Measurements from ENCODE around the gene JUNB.

Gene JUNB

GRCh38 chr19:12791345-12792050 lies at the start of gene JUNB:
TSS of gene JUNB (plus strand) at chr19:12791486. CDS start at chr19:12791772, 286 bp downstream.
- DNase-seq = peak; percentile 99

DNA sequence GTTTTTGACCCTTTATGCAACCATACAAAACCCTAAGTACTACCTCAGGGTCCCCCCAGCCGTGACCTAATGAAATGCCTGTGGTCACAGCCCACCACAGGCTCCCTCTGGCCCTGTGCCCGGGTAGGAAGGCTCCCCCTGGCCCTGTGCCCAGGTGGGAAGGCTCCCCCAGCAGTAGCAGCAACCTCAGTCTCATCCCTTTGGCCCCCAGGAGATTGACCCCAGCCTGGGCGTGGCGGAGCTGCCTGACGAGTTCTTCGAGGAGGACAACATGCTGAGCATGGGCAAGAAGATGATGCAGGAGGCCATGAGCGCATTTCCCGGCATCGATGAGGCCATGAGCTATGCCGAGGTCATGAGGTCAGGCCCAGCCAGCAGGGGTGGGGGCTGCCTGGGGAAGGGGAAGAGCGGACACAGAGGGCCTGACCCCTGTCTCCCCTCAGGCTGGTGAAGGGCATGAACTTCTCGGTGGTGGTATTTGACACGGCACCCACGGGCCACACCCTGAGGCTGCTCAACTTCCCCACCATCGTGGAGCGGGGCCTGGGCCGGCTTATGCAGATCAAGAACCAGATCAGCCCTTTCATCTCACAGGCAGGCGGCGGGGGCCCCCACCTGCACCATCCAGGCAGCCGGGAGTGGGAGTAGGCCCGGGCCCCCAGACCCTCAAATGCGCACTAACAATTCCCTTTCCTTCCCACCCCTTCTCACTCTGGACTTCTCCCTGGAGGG lies 46.0 kb upstream of the JUNB start:
- DNase-seq = no peak

GRCh38 chr19:12748489-12748888 lies 42.8 kb upstream of the JUNB start:
- DNase-seq = no peak

DNA sequence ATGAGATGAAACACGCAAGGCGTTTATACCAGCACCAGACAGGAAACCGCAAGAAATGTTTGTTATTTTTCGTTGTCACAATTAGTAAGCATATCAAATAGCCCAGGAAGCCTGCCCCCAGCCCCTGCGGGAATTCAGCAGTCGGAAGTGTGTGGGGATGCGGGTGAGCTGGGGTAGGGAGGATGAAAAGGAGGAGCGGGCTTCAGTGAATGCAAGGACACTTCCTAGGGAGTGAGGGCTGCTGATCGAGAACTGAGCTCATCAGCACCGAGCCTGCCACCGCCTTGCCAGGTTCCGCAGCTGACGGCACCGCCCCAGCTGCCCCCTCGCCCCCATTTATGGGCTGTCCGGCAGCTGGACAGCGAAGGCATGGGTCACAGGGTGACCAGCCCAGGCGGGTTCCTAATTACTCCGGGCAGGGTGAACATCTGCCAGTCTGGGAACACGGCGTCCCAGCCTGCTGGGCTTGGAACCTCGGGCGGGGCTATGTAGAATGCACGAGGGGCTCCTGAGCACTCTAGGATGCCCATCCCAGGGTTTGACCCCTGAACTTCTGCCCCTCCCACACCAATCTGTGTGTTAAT lies 41.3 kb upstream of the JUNB start:
- DNase-seq = no peak

- DNase-seq = no peak
These were observed 40.4 kb upstream of the JUNB start for GRCh38 chr19:12750851-12751250.

DNA sequence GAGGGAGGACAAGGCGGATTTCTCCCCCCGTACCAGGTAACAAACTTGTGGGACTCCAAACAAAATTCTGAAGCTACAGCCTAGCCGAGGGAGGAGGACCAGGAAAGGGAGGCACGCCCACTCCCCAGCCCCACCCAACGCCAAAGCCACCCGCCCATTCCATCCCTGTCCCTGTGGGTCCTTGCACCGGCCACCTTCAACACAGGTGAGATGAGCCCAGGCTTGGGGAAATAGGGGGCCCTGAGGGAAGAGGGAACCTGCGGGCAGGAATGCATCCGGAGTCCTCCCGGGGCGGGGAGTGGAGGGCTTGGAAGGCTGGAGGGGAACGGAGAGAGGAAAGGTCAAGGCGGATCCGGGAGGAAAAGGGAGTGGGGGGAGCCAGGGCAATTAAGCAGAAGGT lies 39.7 kb upstream of the JUNB start, which contains the start of gene BEST2:
BEST2 (plus strand) TSS at position 157 of the 400 bp plus-strand sequence. CDS start 802 bp downstream, outside the sequence.
- no peak for DNase-seq

- DNase-seq = no peak
These were observed 39.1 kb upstream of the JUNB start for GRCh38 chr19:12752056-12752781.

DNA sequence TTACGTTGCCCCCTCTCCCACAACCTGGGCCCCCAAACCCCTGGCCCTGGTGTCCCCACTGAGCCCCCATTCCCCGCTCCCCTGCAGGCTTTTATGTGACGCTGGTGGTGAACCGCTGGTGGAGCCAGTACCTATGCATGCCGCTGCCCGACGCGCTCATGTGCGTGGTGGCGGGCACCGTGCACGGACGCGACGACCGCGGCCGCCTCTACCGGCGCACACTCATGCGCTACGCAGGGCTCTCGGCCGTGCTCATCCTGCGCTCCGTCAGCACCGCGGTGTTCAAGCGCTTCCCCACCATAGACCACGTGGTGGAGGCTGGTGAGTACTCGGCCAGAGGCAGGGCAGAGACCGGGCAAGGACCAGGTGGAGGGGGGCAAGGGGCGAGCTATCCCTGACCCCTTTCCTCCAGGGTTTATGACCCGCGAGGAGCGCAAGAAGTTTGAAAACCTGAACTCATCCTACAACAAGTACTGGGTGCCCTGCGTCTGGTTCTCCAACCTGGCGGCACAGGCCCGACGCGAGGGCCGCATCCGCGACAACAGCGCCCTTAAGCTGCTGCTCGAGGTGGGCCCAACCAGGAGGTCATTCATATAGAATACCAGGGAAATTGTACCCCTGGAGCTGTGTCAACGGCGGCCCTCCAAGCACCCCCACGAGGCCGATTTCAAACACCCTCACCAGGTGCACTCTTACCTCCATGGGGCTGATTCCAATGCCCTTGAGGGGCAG lies 36.7 kb upstream of the JUNB start:
- no peak for DNase-seq

GRCh38 chr19:12756150-12756883 lies 35.0 kb upstream of the JUNB start:
- no peak for DNase-seq

DNA sequence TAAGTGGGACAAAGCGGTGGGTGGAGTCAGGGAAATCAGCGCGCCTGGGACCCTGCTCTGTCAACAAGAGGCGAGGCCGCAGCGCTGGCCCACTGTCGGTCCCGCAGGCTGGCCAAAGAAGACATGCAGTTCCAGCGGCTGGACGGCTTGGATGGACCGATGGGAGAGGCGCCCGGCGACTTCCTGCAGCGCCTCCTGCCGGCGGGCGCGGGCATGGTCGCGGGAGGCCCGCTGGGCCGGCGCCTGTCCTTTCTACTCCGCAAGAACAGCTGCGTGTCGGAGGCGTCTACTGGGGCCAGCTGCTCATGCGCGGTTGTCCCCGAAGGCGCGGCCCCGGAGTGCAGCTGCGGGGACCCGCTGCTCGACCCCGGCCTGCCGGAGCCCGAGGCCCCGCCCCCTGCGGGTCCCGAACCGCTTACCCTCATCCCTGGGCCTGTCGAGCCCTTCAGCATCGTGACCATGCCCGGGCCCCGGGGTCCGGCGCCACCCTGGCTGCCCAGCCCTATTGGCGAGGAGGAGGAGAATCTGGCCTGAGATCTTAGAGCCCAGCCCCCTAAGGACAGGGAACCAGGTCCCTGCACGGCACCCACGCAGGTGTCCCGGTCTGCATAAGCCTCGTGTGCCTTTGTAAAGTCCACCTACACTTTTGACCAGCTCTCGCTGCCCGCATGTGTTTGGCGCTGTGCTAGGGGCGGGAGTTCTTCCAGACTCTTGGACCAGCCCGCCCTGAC lies 33.6 kb upstream of the JUNB start:
- peak; percentile 65 for DNase-seq

GRCh38 chr19:12759686-12760085 lies 31.6 kb upstream of the JUNB start:
- no peak for DNase-seq

DNA sequence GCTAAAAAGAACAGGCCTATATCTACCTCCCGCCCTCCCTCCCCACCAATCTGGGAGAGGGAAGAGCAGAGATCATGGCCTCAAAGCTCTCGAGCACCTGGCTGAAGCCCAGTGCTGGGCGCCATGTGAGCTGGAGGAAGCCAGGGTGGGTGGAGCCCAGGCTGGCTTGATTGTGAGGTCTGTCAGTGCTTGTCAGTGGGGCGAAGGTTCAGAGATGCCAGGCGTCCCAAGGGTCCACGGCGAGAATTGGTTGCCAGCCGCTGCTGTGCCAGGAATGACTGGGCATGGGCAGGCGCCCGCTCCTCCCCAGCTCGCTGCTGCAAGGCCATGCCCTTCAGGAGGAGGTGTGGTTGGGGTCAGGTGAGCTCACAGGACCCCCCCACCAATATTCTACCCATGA lies 28.2 kb upstream of the JUNB start:
- no peak for DNase-seq

GRCh38 chr19:12764698-12765097 lies 26.6 kb upstream of the JUNB start:
- DNase-seq = no peak

- DNase-seq = peak; percentile 80
These were observed 25.2 kb upstream of the JUNB start for GRCh38 chr19:12766051-12766521.

DNA sequence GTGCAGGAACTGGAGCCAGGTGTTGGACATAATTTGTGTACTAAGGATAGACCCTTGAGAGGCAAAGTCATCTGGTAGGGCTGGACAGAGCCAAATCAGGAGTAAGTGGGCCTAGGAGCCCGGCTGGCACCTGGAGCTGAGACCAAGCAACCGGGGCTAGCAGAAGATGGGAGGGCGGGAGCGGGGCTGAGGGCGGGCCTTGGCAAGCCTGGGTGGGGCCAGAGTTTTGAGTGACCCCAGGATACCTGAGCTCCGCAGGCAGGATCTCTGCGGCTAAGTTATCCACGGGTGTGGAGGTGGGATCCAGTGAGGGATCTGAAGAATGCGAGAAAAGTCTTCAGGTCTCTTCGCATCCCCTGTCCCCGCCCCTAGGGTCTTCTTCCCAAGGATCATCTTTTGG lies 24.1 kb upstream of the JUNB start:
- no peak for DNase-seq

GRCh38 chr19:12767666-12768065 lies 23.6 kb upstream of the JUNB start:
- no peak for DNase-seq

DNA sequence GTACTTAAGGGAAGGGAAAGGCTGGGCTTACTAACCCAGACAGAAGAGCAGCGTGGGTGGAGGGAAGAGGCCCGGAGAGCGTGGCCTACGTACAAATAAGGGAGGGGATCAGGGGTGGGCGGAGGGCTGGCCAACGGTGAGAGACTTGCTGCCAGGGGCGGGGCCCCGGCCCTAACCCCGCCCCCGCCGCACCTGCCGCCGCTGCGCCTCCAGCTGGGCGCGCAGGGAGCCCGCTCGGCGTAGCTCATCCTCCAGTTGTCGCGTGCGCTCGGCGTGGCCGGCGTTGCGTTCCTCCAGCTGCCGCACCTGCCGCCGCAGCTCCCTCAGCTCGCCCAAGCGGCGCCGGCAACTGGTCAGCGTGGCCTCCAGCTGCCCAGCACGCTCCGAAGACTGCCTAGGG lies 21.6 kb upstream of the JUNB start:
- DNase-seq = peak; percentile 76

- DNase-seq = no peak
These were observed 20.4 kb upstream of the JUNB start for GRCh38 chr19:12770922-12771321.

DNA sequence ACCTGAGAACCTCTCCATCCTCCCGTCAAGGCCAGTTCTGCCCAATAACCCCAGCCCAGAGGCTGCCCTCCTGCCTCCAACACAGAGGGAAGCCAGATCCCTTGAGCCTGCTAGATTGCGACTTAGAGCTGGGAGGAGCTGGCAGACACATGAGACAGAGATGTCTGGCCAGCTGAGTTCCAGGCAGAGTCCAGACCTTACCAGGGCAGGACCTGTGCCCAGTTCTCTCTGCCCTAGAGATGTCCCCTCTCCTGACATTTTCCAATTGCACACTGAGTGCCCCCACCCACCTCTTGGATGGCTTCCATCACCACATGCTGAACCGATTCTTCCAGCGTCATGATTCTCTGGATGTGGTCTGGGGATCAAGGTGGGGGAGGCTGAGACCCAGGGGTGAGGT lies 19.0 kb upstream of the JUNB start:
- no peak for DNase-seq

DNA sequence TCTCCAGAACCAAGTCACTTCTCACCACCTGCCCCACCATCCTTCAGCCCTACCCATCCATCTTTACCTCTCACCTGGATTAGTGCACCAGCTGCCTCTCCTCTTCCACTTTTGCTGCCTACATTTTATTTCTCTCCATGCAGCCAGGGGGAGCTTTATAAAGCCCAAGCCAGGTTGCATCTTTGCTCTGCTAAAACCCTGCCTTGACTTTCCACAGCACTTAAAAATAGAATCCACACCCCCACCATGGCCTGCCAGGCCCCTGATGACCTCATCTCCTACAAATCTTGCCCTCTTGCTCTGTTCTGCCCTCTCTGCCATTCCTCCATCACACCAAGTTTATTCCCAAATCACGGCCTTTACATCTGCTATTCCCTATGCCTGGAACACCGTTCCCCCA lies 17.7 kb upstream of the JUNB start:
- DNase-seq = no peak

Measured in CD4-positive, alpha-beta T cell treated with Interferon gamma for 1 hour (primary cell).